CD14-positive monocyte (primary cell): ENCODE data around the gene DPM2. TPM values are rescaled to one million over a fixed set of nuclear protein-coding genes. Genes with fewer than 3 reads are reported as not detected.
A peak's percentile ranks its signal among the peaks of the same experiment; 100 is the strongest.

Source experiments
- DNase-seq, 3 donors: peaks; one replicate each; pipeline ENCODE4 v3.0.0-alpha.2; 2011 to 2022
- H2AFZ ChIP-seq: 2 replicates; pipeline ENCODE4 v1.6.0; 2012; ENCODE audit warnings: mild to moderate bottlenecking, low read depth, low read length, inconsistent platforms; ENCODE audit not compliant: insufficient read depth, poor library complexity, severe bottlenecking
- H3K27ac ChIP-seq, 2 donors: 1 replicate in 1 of 2; 2 replicates in 1 of 2; pipeline ENCODE4 v1.5.1; 2012 to 2013; ENCODE audit warnings: low read length in 2 of 2, control low read depth in 1 of 2, inconsistent platforms in 1 of 2, low read depth in 1 of 2, mild to moderate bottlenecking in 1 of 2
- H3K27me3 ChIP-seq, 2 donors: one replicate each; pipeline versions ENCODE4 v1.6.0 to v1.6.1; 2011 to 2013; ENCODE audit warnings: low read length in 2 of 2; ENCODE audit not compliant: control insufficient read depth in 2 of 2, insufficient read depth in 2 of 2
- H3K36me3 ChIP-seq, 2 donors: replicated peaks in 1 of 2; 1 replicate in 1 of 2; 2 replicates in 1 of 2; pipeline versions ENCODE4 v1.5.1 to v1.6.1; 2012 to 2013; ENCODE audit warnings: low read length in 2 of 2, control low read depth in 1 of 2, inconsistent platforms in 1 of 2, mild to moderate bottlenecking in 1 of 2; ENCODE audit not compliant: insufficient read depth in 2 of 2, control insufficient read depth in 1 of 2
- H3K4me1 ChIP-seq, 2 donors: 1 replicate in 1 of 2; 2 replicates in 1 of 2; pipeline versions ENCODE4 v1.5.1 to v1.6.1; 2012 to 2013; ENCODE audit warnings: low read length in 2 of 2, control low read depth in 1 of 2, inconsistent platforms in 1 of 2, mild to moderate bottlenecking in 1 of 2, moderate library complexity in 1 of 2; ENCODE audit not compliant: insufficient read depth in 2 of 2, control insufficient read depth in 1 of 2
- H3K4me2 ChIP-seq: replicated peaks from 2 replicates; pipeline ENCODE3; 2012; ENCODE audit warnings: low read length, moderate library complexity, mild to moderate bottlenecking; ENCODE audit not compliant: poor library complexity, severe bottlenecking; ENCODE audit errors: extremely low read depth
- H3K4me3 ChIP-seq, 3 experiments: fragments of 200-600 bp in 1 of 3; sonication (generic) in 1 of 3; replicated peaks in 1 of 3; 1 replicate in 2 of 3; 2 replicates in 1 of 3; pipeline ENCODE4 v1.5.1; 2011 to 2013; ENCODE audit warnings: low read length in 3 of 3, mild to moderate bottlenecking in 3 of 3, control low read depth in 2 of 3, low read depth in 2 of 3, inconsistent platforms in 1 of 3, moderate library complexity in 1 of 3
- H3K79me2 ChIP-seq: 2 replicates; pipeline ENCODE4 v1.6.0; 2012; ENCODE audit warnings: mild to moderate bottlenecking, control low read depth, inconsistent platforms, low read length, moderate library complexity; ENCODE audit not compliant: insufficient read depth
- H3K9ac ChIP-seq: 2 replicates; pipeline ENCODE4 v1.6.0; 2017; ENCODE audit warnings: low read length, mild to moderate bottlenecking; ENCODE audit not compliant: insufficient read depth, poor library complexity, severe bottlenecking
- H3K9me3 ChIP-seq, 2 donors: replicated peaks in 1 of 2; 1 replicate in 1 of 2; 2 replicates in 1 of 2; pipeline versions ENCODE4 v1.5.1 to v1.6.1; 2012 to 2013; ENCODE audit warnings: low read length in 2 of 2, control low read depth in 1 of 2; ENCODE audit not compliant: control insufficient read depth in 1 of 2, insufficient read depth in 1 of 2
- H4K20me1 ChIP-seq: 2 replicates; pipeline ENCODE4 v1.6.0; 2012; ENCODE audit warnings: mild to moderate bottlenecking, low read length, control low read depth, moderate library complexity; ENCODE audit not compliant: insufficient read depth
- H3K27ac Mint-ChIP-seq, 7 donors: one replicate each; pipeline ENCODE4 v1.8.0; 2020; ENCODE audit warnings: mild to moderate bottlenecking in 7 of 7, mixed read lengths in 7 of 7, moderate library complexity in 6 of 7, inconsistent platforms in 2 of 7
- H3K27me3 Mint-ChIP-seq, 3 donors: one replicate each; pipeline ENCODE4 v1.8.0; 2021 to 2022; ENCODE audit warnings: low read depth in 3 of 3, mild to moderate bottlenecking in 3 of 3, mixed read lengths in 3 of 3, moderate library complexity in 3 of 3, inconsistent platforms in 1 of 3
- H3K36me3 Mint-ChIP-seq, 2 donors: one replicate each; pipeline ENCODE4 v1.8.0; 2020; ENCODE audit warnings: mixed read lengths in 2 of 2, inconsistent platforms in 1 of 2, mild to moderate bottlenecking in 1 of 2
- H3K4me1 Mint-ChIP-seq: one replicate; pipeline ENCODE4 v1.8.0; 2020; ENCODE audit warnings: mild to moderate bottlenecking, mixed read lengths
- H3K4me3 Mint-ChIP-seq, 2 donors: one replicate each; pipeline ENCODE4 v1.8.0; 2020; ENCODE audit warnings: mild to moderate bottlenecking in 2 of 2, mixed read lengths in 2 of 2, moderate library complexity in 1 of 2
- H3K9me3 Mint-ChIP-seq, 7 donors: one replicate each; pipeline ENCODE4 v1.8.0; 2020 to 2022; ENCODE audit warnings: mixed read lengths in 7 of 7, mild to moderate bottlenecking in 6 of 7, moderate library complexity in 6 of 7, inconsistent platforms in 2 of 7
- CTCF ChIP-seq: fragments of 200-600 bp; IDR thresholded peaks from one replicate; pipeline ENCODE4 v1.8.0; 2022; ENCODE audit warnings: antibody characterized with exemption, mild to moderate bottlenecking
- WGBS: methylation state at CpG from one replicate; pipeline ENCODE4 v1.1.5; 2013; ENCODE audit warnings: missing lambda C conversion rate; ENCODE audit not compliant: insufficient coverage; 5-methylcytosine and 5-hydroxymethylcytosine counted together
- intact Hi-C, 2 donors: fragments of 100-400 bp; cut with micrococcal nuclease; formaldehyde crosslinking; loops; one replicate each; pipeline versions ENCODE4 v1.15.0 to v1.15.1; 2023
- polyA plus RNA-seq, 3 donors: library from polyadenylated mRNA; depleted of rRNA in 1 of 3; unstranded in 2 of 3; stranded (reverse) in 1 of 3; fragments of 300-500 nt in 2 of 3; fragments of >200 nt in 1 of 3; fragmentation: Illumina TruSeq in 2 of 3; gene quantifications; 1 replicate in 2 of 3; 2 replicates in 1 of 3; pipeline ENCODE4 v1.2.3, GENCODE V29; 2012 to 2021

Gene DPM2
- polyA plus RNA-seq, 3 donors: 22.4 to 28.7 (median 25.4) TPM

GRCh38 chr9:127971357-127972235 lies 33.9 kb upstream of the DPM2 start:
- H3K36me3 Mint-ChIP-seq: peaks cover 0 to 2% of the 10 kb centered on the region in 2 donors
- DNase-seq: no peak
- H3K4me3 ChIP-seq: no peak overlapping the region

More at GRCh38 chr9:127971357-127972235, 33.9 kb upstream of the DPM2 start:
- Mint-ChIP-seq H3K27ac (peak overlapping the region in 3 of 7 donors; percentile 53 to 72 (median 63)), H3K4me3 (peak overlapping the region in 1 of 2 donors; percentile 64), H3K4me1 (peaks cover 32% of the 10 kb centered on the region), H3K9me3 (peaks cover 0 to 2% (median 0%) of the 10 kb centered on the region in 7 donors), H3K27me3 (peaks cover 2 to 8% (median 8%) of the 10 kb centered on the region in 3 donors)
- 48% methylated on average over 16 of the region's 20 CpGs for WGBS
- no peaks in the 10 kb centered on the region for H3K79me2 ChIP-seq
- no peak overlapping the region for H3K9ac ChIP-seq
- TF ChIP-seq CTCF: no peak
- H4K20me1 ChIP-seq: no peaks in the 10 kb centered on the region
- H3K36me3 ChIP-seq: no peaks in the 10 kb centered on the region
- intact Hi-C loops: no loop called here
- no peak overlapping the region for H3K27ac ChIP-seq
- H3K27me3 ChIP-seq: no peaks in the 10 kb centered on the region
- no peaks in the 10 kb centered on the region for H3K9me3 ChIP-seq
- no peak overlapping the region for H2AFZ ChIP-seq
- H3K4me1 ChIP-seq: peaks cover 8 to 25% of the 10 kb centered on the region in 2 donors
- H3K4me2 ChIP-seq: no peak overlapping the region
